Measurements from ENCODE around the gene TOPAZ1. TPM values are rescaled to one million over a fixed set of nuclear protein-coding genes. Genes with fewer than 3 reads are reported as not detected.

The TOPAZ1 gene
- total RNA-seq, 6 experiments from 2014 or later = not detected

- 45% methylated on average over 5 of the region's 5 CpGs for WGBS (ENCODE audit: insufficient coverage, low coverage, low lambda C conversion rate, missing lambda C conversion rate)
- Histone ChIP-seq H3K27ac (peak overlapping the region; percentile 98 to 99 (median 98)), H3K9me3 (no peaks in the 10 kb centered on the region), H3K27me3 (no peaks in the 10 kb centered on the region), H3K4me3 (peak overlapping the region; percentile 75 to 88 (median 84)), H3K4me1 (peaks cover 0 to 26% (median 6%) of the 10 kb centered on the region in 4 donors), H3K36me3 (no peaks in the 10 kb centered on the region)
- ATAC-seq = no peak
- TF ChIP-seq POLR2A (IDR thresholded peaks at IDR 0.05) = no peak
- TF ChIP-seq CTCF (IDR thresholded peaks at IDR 0.05) = peak in 1 of 4 donors; percentile 9
- intact Hi-C loops (cut with DNase I) = no loop called here
- DNase-seq = no peak
These were observed 95.6 kb downstream of the TOPAZ1 start for GRCh38 chr3:44337248-44337785.

DNA sequence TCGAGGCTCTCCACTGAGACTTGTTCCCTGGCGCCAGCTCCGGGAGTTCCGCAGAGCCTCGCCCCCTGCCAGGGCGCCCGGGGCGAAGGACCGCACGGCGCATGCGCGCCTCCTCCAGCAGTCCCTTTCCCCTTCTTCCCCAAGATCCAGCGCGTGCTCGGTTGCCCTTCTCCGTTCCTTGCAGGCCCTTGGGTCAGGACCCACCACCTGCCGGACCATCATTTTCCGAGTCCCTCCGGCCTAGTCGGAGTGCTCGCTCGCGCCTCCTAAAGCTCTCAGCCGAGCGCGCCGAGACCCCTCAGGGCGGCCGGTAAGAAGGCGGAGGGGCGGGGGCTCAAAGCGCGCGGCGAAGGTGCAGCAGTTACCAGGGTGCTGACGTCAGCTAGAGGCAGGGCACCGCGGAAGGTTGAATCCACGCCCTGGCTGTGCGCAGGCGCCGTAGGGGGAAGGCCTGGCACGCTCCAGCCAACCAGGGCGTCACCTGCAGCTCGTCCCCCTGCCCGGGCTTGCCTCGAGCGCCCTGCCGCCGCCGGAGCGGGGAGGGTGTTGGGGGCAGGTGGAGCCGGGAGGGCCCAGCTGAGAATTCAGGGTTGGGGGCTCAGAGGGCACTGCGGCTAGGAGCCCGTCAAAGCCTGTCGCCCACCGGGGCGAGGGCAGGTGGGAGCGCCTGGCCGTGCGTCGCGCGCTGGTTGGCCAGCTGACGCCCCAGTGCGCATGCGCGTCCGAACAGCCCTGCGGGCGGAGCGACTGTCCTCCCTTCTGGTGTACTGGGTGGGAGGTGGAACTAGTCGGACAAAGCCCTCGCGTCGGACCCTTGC lies 96.5 kb downstream of the TOPAZ1 start, which contains the start of gene TCAIM:
TSS of gene TCAIM (plus strand) at position 757 of the 818 bp plus-strand sequence. CDS start 16,017 bp downstream, outside the sequence.
- 0% methylated on average over 23 of the region's 77 CpGs for WGBS (ENCODE audit: insufficient coverage, low coverage, low lambda C conversion rate, missing lambda C conversion rate)
- intact Hi-C loops (cut with DNase I) = no loop called here

GRCh38 chr3:44338828-44339127 lies 97.1 kb downstream of the TOPAZ1 start:
- DNase-seq (no peak), ATAC-seq (no peak)
- H3K27me3 ChIP-seq = no peaks in the 10 kb centered on the region
- peaks cover 0 to 29% (median 6%) of the 10 kb centered on the region in 4 donors for H3K4me1 ChIP-seq
- peak overlapping the region; percentile 98 to 99 (median 98) for H3K27ac ChIP-seq
- no peaks in the 10 kb centered on the region for H3K9me3 ChIP-seq
- H3K36me3 ChIP-seq = no peaks in the 10 kb centered on the region
- peak overlapping the region; percentile 75 to 88 (median 84) for H3K4me3 ChIP-seq
- TF ChIP-seq POLR2A (IDR thresholded peaks at IDR 0.05) (peak; percentile 5), CTCF (IDR thresholded peaks at IDR 0.05) (no peak)
- intact Hi-C loops (cut with DNase I) = no loop called here
- under 1% methylated on average over 15 of the region's 15 CpGs for WGBS (ENCODE audit: insufficient coverage, low coverage, low lambda C conversion rate, missing lambda C conversion rate)

More for the DNA sequence above, 96.5 kb downstream of the TOPAZ1 start, which contains the start of gene TCAIM:
- peak within 1 kb of the TSS; percentile 98 to 99 (median 98) for H3K27ac ChIP-seq
- H3K9me3 ChIP-seq = no peaks in the 10 kb centered on the region
- peak within 1 kb of the TSS; percentile 75 to 88 (median 84) for H3K4me3 ChIP-seq
- ATAC-seq = peak; percentile 91 to 97 (median 94)
- H3K4me1 ChIP-seq = peaks cover 0 to 29% (median 6%) of the 10 kb centered on the region in 4 donors
- TF ChIP-seq POLR2A (IDR thresholded peaks at IDR 0.05) (peak; percentile 98), CTCF (IDR thresholded peaks at IDR 0.05) (no peak)
- no peaks in the 10 kb centered on the region for H3K27me3 ChIP-seq
- DNase-seq = peak; percentile 98 to 99 (median 99)
- no peaks in the 10 kb centered on the region for H3K36me3 ChIP-seq

- TF ChIP-seq POLR2A (IDR thresholded peaks at IDR 0.05) (no peak), CTCF (IDR thresholded peaks at IDR 0.05) (no peak)
- WGBS (ENCODE audit: insufficient coverage, low coverage, low lambda C conversion rate, missing lambda C conversion rate) = 9% methylated on average over 11 of the region's 11 CpGs
- Histone ChIP-seq H3K4me3 (peak overlapping the region; percentile 75 to 88 (median 84)), H3K4me1 (peaks cover 0 to 29% (median 6%) of the 10 kb centered on the region in 4 donors), H3K27ac (peak overlapping the region; percentile 98 to 99 (median 98)), H3K36me3 (no peaks in the 10 kb centered on the region), H3K27me3 (no peaks in the 10 kb centered on the region), H3K9me3 (no peaks in the 10 kb centered on the region)
- no peak for DNase-seq
- intact Hi-C loops (cut with DNase I) = no loop called here
- peak in 1 of 4 donors; percentile 1 for ATAC-seq
These were observed 97.7 kb downstream of the TOPAZ1 start for GRCh38 chr3:44339181-44340057.

All from right lobe of liver (tissue), 6 donors.